ENCODE measurements around the gene KATNB1.

KATNB1 gene

GRCh38 chr16:57758331-57759117 is 23.0 kb downstream of the KATNB1 start:
- FAIRE-seq (no peak), DNase-seq (ENCODE audit: insufficient read length, low spot score) (no peak)
- TF ChIP-seq TAF1 (IDR thresholded peaks at IDR 0.05; ENCODE audit: low read depth, low read length) = no peak
- TF ChIP-seq PAX5 (IDR thresholded peaks at IDR 0.05; ENCODE audit: insufficient read depth, low read length, severe bottlenecking) = no peak
- TF ChIP-seq SPI1 (IDR thresholded peaks at IDR 0.05; ENCODE audit: low read depth, low read length) = no peak
- TF ChIP-seq POU2F2 (IDR thresholded peaks at IDR 0.05; ENCODE audit: low read depth, low read length) = no peak
- TF ChIP-seq POLR2AphosphoS5 (IDR thresholded peaks at IDR 0.05; ENCODE audit: low read depth, low read length) = no peak
- no peak for TF ChIP-seq POLR2A (IDR thresholded peaks at IDR 0.05; ENCODE audit: low read depth, low read length)

DNA sequence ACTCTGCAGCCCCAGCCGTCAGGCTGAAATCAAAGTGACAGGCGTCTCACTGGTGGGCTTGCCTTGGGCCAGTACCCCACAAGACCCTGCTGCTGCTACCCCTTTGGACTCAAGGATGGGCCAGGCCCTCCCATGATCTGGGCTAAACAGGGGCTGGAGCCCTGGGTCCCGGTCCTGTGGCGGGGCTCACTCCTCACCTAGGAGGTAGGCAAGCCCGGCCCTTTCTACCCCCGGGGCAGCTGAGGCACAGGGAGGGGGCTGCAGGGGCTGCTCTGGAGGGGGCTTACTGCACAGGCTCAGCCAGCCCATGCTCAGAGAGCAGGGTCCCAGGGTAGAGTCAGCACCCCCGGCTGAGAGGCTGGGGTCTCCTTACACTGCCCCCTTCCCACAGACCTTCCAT is 23.6 kb downstream of the KATNB1 start:
- FAIRE-seq (no peak), DNase-seq (ENCODE audit: insufficient read length, low spot score) (no peak)
- no peak for TF ChIP-seq POU2F2 (IDR thresholded peaks at IDR 0.05; ENCODE audit: low read depth, low read length)
- TF ChIP-seq TAF1 (IDR thresholded peaks at IDR 0.05; ENCODE audit: low read depth, low read length) = no peak
- no peak for TF ChIP-seq POLR2AphosphoS5 (IDR thresholded peaks at IDR 0.05; ENCODE audit: low read depth, low read length)
- TF ChIP-seq SPI1 (IDR thresholded peaks at IDR 0.05; ENCODE audit: low read depth, low read length) = no peak
- no peak for TF ChIP-seq POLR2A (IDR thresholded peaks at IDR 0.05; ENCODE audit: low read depth, low read length)
- TF ChIP-seq PAX5 (IDR thresholded peaks at IDR 0.05; ENCODE audit: insufficient read depth, low read length, severe bottlenecking) = no peak

DNA sequence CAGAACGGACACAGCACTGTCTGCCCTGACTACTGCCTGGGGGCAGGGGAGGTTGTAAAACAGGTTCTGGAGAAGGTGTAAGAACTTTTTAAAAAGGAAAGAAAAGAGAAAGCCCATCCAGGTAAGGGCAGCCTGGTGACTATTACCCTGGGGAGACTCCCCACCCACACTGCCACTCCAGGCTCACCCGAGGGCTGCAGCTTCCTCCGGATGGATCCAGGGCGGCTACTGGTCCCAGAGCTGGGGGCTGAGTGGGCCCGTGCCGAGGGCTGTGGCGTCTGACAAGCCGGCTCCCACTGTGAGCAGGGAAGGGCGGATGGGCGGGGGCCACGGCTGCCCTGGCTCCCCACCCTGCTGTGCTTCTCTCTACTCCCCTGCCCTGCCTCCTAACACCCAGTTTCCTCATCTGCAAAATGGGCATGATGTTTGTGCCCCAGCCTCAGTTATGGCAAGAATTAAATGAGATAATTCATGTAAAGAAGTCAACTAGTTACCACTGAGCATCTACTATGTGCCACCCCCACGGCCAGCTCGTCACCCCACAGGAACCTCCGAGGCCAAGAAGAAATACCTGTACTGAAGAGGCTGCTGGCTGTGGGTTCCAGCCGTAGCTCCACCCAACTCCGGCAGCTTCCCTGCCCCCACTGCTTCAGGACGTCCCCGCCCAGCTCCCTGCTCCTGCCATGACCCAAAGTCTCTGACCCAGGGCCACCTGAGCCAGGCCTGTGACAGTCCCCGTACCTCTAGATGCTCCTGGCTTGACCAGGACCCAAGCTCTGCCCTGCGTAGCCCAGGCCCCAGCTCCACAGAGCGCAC is 24.2 kb downstream of the KATNB1 start:
- TF ChIP-seq POU2F2 (IDR thresholded peaks at IDR 0.05; ENCODE audit: low read depth, low read length) (no peak), PAX5 (IDR thresholded peaks at IDR 0.05; ENCODE audit: insufficient read depth, low read length, severe bottlenecking) (no peak), POLR2AphosphoS5 (IDR thresholded peaks at IDR 0.05; ENCODE audit: low read depth, low read length) (no peak), POLR2A (IDR thresholded peaks at IDR 0.05; ENCODE audit: low read depth, low read length) (no peak), SPI1 (IDR thresholded peaks at IDR 0.05; ENCODE audit: low read depth, low read length) (no peak), TAF1 (IDR thresholded peaks at IDR 0.05; ENCODE audit: low read depth, low read length) (no peak)
- no peak for FAIRE-seq
- no peak for DNase-seq (ENCODE audit: insufficient read length, low spot score)

DNA sequence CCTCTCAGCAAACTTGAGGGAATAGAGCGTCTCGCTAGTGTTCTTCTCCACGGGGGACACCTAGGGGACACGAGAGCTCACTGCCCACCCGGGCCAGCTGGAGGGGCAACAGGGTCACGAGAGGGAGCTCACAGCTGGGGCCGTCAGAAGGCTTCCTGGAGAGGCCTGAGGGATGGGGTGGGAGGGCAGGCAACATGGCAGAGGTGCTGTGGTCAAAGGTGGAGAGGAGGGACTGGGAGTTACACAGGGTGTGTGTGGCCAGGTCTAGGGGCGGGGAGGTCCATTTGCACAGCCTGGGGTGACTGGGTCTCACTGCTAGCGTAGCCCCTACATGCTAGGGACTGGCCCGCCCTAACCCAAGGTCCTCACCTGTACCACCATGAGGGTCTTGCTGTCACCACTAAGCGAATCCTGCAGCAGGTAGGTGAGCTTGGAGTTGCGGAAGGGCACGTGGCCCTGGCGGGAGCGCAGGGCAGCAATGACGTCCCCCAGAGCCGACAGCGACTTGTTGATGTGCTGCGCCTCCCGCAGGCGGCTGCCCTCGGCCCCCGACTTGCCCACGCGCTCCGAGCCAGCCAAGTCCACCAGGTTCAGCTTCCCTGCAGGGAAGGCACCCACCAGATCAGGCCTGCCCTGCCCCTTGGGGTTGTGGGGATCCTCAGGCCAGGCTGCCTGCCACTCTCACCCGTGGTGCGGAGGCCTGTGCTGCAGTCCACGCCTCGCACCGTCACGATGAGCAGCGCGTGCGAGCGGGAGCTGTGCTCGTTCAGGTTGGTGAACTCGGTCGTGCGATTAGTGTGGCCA is 25.0 kb downstream of the KATNB1 start:
- DNase-seq (ENCODE audit: insufficient read length, low spot score) (no peak), FAIRE-seq (no peak)
- no peak for TF ChIP-seq SPI1 (IDR thresholded peaks at IDR 0.05; ENCODE audit: low read depth, low read length)
- TF ChIP-seq TAF1 (IDR thresholded peaks at IDR 0.05; ENCODE audit: low read depth, low read length) = no peak
- TF ChIP-seq PAX5 (IDR thresholded peaks at IDR 0.05; ENCODE audit: insufficient read depth, low read length, severe bottlenecking) = no peak
- TF ChIP-seq POLR2A (IDR thresholded peaks at IDR 0.05; ENCODE audit: low read depth, low read length) = no peak
- TF ChIP-seq POLR2AphosphoS5 (IDR thresholded peaks at IDR 0.05; ENCODE audit: low read depth, low read length) = no peak
- TF ChIP-seq POU2F2 (IDR thresholded peaks at IDR 0.05; ENCODE audit: low read depth, low read length) = no peak

- TF ChIP-seq SPI1 (IDR thresholded peaks at IDR 0.05; ENCODE audit: low read depth, low read length) (no peak), POLR2A (IDR thresholded peaks at IDR 0.05; ENCODE audit: low read depth, low read length) (no peak), POU2F2 (IDR thresholded peaks at IDR 0.05; ENCODE audit: low read depth, low read length) (no peak), POLR2AphosphoS5 (IDR thresholded peaks at IDR 0.05; ENCODE audit: low read depth, low read length) (no peak), TAF1 (IDR thresholded peaks at IDR 0.05; ENCODE audit: low read depth, low read length) (no peak)
- DNase-seq (ENCODE audit: insufficient read length, low spot score) (no peak), FAIRE-seq (no peak)
Measured at GRCh38 chr16:57761301-57761700, 25.7 kb downstream of the KATNB1 start.

- TF ChIP-seq POU2F2 (IDR thresholded peaks at IDR 0.05; ENCODE audit: low read depth, low read length) = no peak
- TF ChIP-seq PAX5 (IDR thresholded peaks at IDR 0.05; ENCODE audit: insufficient read depth, low read length, severe bottlenecking) = no peak
- TF ChIP-seq TAF1 (IDR thresholded peaks at IDR 0.05; ENCODE audit: low read depth, low read length) = no peak
- DNase-seq (ENCODE audit: insufficient read length, low spot score) = no peak
- FAIRE-seq = no peak
Measured at GRCh38 chr16:57761957-57762356, 26.4 kb downstream of the KATNB1 start.

DNA sequence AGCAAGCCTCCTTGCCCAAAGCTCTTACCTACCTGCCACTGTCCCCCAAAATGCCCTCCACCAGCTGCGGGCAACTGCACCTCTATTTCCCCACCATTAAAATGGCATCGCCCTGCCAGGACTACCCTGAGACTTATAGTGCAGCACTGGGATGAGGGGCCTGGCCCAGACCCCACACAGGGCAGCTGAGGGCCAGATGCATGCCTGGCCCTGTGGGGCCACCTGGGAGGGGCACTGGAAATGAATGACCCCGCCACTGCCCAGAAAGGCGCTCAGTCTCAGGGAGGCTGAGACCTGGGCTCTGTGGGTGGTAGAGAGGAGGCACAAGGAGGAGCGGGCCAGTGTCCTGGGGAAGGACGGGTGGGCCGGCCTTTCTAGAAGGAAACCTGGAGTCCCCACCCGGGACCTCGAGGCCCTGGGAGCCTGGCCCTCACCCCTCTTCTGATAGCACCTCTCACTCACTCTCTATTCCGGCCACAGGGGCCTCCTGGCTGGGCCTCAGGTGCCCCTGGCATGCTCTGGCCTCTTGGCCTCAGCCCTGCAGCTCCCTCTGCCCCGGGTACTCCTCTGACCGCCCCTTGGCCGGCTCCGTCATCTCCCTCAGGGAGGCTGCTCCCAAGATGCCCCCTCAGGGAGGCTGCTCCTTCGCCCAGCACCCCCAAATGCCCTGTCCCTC is 26.9 kb downstream of the KATNB1 start:
- TF ChIP-seq PAX5 (IDR thresholded peaks at IDR 0.05; ENCODE audit: insufficient read depth, low read length, severe bottlenecking) (no peak), POLR2AphosphoS5 (IDR thresholded peaks at IDR 0.05; ENCODE audit: low read depth, low read length) (no peak), POU2F2 (IDR thresholded peaks at IDR 0.05; ENCODE audit: low read depth, low read length) (no peak), SPI1 (IDR thresholded peaks at IDR 0.05; ENCODE audit: low read depth, low read length) (no peak), TAF1 (IDR thresholded peaks at IDR 0.05; ENCODE audit: low read depth, low read length) (no peak), POLR2A (IDR thresholded peaks at IDR 0.05; ENCODE audit: low read depth, low read length) (no peak)
- DNase-seq (ENCODE audit: insufficient read length, low spot score) = no peak
- FAIRE-seq = no peak

DNA sequence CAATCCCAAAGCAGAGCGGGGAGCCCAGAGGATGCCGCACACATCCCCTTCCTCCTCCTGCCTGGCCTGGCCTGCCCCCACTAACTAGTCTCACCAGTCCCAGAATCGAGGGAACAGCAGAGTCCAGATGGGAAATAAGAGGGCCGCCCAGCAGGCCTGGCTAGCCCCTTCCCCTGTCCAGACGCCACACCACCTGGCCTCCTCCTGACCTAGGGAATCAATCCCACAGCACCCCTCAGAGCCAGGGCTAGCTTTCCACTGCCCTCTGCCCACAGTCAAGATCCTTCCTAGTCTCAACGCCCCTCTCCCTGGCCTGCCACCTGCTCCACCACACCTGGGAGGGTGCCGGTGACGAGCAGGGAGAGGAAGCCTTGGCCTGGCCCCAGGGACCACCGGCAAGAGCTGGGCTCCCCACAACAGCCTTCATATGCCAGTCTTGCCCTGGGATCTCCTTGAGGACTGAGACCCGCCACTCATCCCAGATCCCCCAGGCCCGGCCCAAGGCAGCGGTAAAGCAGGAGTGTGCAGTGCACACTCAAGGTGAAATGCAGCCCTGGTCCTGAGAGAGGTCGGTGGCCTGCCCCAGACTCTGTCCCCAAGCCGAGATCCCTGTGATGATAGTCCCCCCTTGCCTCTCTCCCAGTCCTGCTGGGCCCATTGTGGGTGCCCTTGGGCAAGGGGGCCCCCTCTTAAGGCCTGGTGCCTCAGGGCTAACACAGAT is 27.9 kb downstream of the KATNB1 start:
- FAIRE-seq (no peak), DNase-seq (ENCODE audit: insufficient read length, low spot score) (no peak)
- no peak for TF ChIP-seq POU2F2 (IDR thresholded peaks at IDR 0.05; ENCODE audit: low read depth, low read length)
- TF ChIP-seq PAX5 (IDR thresholded peaks at IDR 0.05; ENCODE audit: insufficient read depth, low read length, severe bottlenecking) = no peak
- no peak for TF ChIP-seq TAF1 (IDR thresholded peaks at IDR 0.05; ENCODE audit: low read depth, low read length)
- no peak for TF ChIP-seq POLR2AphosphoS5 (IDR thresholded peaks at IDR 0.05; ENCODE audit: low read depth, low read length)
- no peak for TF ChIP-seq POLR2A (IDR thresholded peaks at IDR 0.05; ENCODE audit: low read depth, low read length)
- no peak for TF ChIP-seq SPI1 (IDR thresholded peaks at IDR 0.05; ENCODE audit: low read depth, low read length)

Measured in GM12891 (cell line).